GM12864 (cell line): ENCODE data around the gene SH3RF2.

Experiments used
- DNase-seq: peaks from one replicate; pipeline ENCODE4 v3.0.0-alpha.2; 2011; ENCODE audit warnings: low read depth
- H3K4me3 ChIP-seq: 2 replicates; pipeline ENCODE4 v1.5.1; 2011; ENCODE audit warnings: mild to moderate bottlenecking, low read depth, low read length, control low read depth
- CTCF ChIP-seq: IDR thresholded peaks from 2 replicates; pipeline ENCODE4 v1.5.1; 2011; ENCODE audit warnings: low read depth, mild to moderate bottlenecking, moderate library complexity, low read length, control low read depth, inconsistent platforms; ENCODE audit errors: missing control alignments

The SH3RF2 gene

GRCh38 chr5:145978171-145978570, 41.8 kb downstream of the SH3RF2 start:
- no peak for TF ChIP-seq CTCF
- no peak overlapping the region for H3K4me3 ChIP-seq
- DNase-seq, result no peak

GRCh38 chr5:145978708-145979107, 42.3 kb downstream of the SH3RF2 start:
- TF ChIP-seq CTCF, result no peak
- no peak overlapping the region for H3K4me3 ChIP-seq
- no peak for DNase-seq

- TF ChIP-seq CTCF, result no peak
- no peak for DNase-seq
- H3K4me3 ChIP-seq, result no peak overlapping the region
Observed at GRCh38 chr5:145979270-145980223, 43.2 kb downstream of the SH3RF2 start.

GRCh38 chr5:145980259-145980658, 43.9 kb downstream of the SH3RF2 start:
- H3K4me3 ChIP-seq, result no peak overlapping the region
- no peak for DNase-seq
- no peak for TF ChIP-seq CTCF

- no peak overlapping the region for H3K4me3 ChIP-seq
- no peak for DNase-seq
- no peak for TF ChIP-seq CTCF
Observed at GRCh38 chr5:145980718-145981117, 44.3 kb downstream of the SH3RF2 start.

- no peak overlapping the region for H3K4me3 ChIP-seq
- no peak for DNase-seq
- no peak for TF ChIP-seq CTCF
Observed at GRCh38 chr5:145981589-145982571, 45.5 kb downstream of the SH3RF2 start.
